RWPE2 (cell line): Measurements from ENCODE around the gene TACC2.

ENCODE experiments used
- ATAC-seq: fragments of 200-7000 bp; cut with Tn5 transposase; 3 replicates; pipeline ENCODE4 v1.9.1; 2021; ENCODE audit warnings: low read depth
- DNase-seq: peaks from one replicate; pipeline ENCODE4 v3.0.0-alpha.2; 2020; ENCODE audit warnings: low spot score
- H3K27ac ChIP-seq: fragments of 450-650 bp; 2 replicates; pipeline ENCODE4 v1.5.1; 2017; ENCODE audit warnings: mild to moderate bottlenecking; ENCODE audit not compliant: poor library complexity, severe bottlenecking
- H3K27me3 ChIP-seq: fragments of 250-450 bp; sonication (Bioruptor Pico); 2 replicates; pipeline ENCODE4 v1.5.1; 2021; ENCODE audit warnings: mild to moderate bottlenecking, moderate library complexity; ENCODE audit not compliant: insufficient read depth, poor library complexity, severe bottlenecking
- H3K36me3 ChIP-seq: fragments of 250-450 bp; sonication (Bioruptor Pico); 2 replicates; pipeline ENCODE4 v1.5.1; 2020; ENCODE audit warnings: low read depth, mild to moderate bottlenecking, moderate library complexity
- H3K4me1 ChIP-seq: fragments of 250-450 bp; sonication (Bioruptor Pico); 2 replicates; pipeline ENCODE4 v1.5.1; 2021; ENCODE audit warnings: mild to moderate bottlenecking, moderate library complexity; ENCODE audit not compliant: insufficient read depth, poor library complexity, severe bottlenecking
- H3K4me3 ChIP-seq: fragments of 250-450 bp; sonication (Bioruptor Pico); 2 replicates; pipeline ENCODE4 v1.5.1; 2021; ENCODE audit warnings: mild to moderate bottlenecking, moderate library complexity; ENCODE audit not compliant: severe bottlenecking
- H3K9me3 ChIP-seq: fragments of 250-450 bp; sonication (Bioruptor Pico); 2 replicates; pipeline ENCODE4 v1.5.1; 2021; ENCODE audit warnings: mild to moderate bottlenecking, moderate library complexity; ENCODE audit not compliant: severe bottlenecking
- CTCF ChIP-seq: fragments of 450-650 bp; IDR thresholded peaks from one replicate; pipeline ENCODE4 v1.5.1; 2017; ENCODE audit warnings: mild to moderate bottlenecking, moderate library complexity; ENCODE audit not compliant: poor library complexity, severe bottlenecking

TACC2 gene

GRCh38 chr10:122299423-122300075 lies 310.6 kb downstream of the TACC2 start:
- no peak for TF ChIP-seq CTCF
- Histone ChIP-seq H3K36me3 (no peaks in the 10 kb centered on the region), H3K27me3 (no peaks in the 10 kb centered on the region), H3K4me3 (no peak overlapping the region), H3K27ac (no peak overlapping the region), H3K9me3 (no peaks in the 10 kb centered on the region), H3K4me1 (peaks cover 11% of the 10 kb centered on the region)
- ATAC-seq (no peak), DNase-seq (no peak)

DNA sequence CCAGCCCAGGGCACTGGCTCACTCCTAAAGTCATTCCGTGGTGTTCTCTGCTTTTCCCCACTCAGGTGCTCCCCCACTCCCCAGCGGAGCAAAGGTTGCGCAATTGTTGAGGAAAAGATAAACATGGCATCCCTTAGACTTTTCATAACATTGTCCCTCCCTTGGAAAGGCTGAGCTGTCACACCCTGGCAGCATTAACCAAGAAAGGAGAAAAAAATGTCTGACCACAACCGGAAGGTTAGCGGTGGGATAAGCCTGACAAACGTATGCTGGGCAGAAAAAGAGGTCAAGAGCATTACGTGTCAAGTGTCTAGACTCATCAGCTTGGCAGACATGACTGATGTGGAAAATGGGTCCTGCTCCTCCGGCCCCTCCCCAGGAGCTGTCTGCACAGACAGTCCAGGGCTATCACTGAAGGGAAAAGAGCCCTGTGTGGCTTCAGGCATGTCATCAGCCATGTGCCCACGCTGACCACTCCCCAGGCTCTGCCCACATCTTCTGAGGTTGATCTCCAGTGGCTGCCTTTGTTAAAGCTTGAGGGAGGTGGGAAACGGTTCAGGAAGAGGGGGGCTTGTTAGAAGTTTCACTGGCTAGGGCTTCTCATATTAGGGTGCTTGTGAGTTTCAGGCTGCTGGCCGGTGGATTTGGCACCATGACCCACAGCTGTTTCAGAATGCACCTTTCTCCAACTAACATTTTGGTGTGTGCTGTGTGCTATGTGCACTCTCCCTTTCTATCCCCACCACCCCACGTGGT lies 312.3 kb downstream of the TACC2 start:
- DNase-seq (no peak), ATAC-seq (peak; percentile 14; the same call in 2 of the 3 replicates)
- no peak for TF ChIP-seq CTCF
- Histone ChIP-seq H3K27ac (no peak overlapping the region), H3K27me3 (no peaks in the 10 kb centered on the region), H3K4me3 (no peak overlapping the region), H3K4me1 (peaks cover 3% of the 10 kb centered on the region), H3K36me3 (no peaks in the 10 kb centered on the region), H3K9me3 (no peaks in the 10 kb centered on the region)

GRCh38 chr10:122301811-122302115 lies 312.8 kb downstream of the TACC2 start:
- no peak overlapping the region for H3K27ac ChIP-seq
- no peak for ATAC-seq
- no peak for TF ChIP-seq CTCF

DNA sequence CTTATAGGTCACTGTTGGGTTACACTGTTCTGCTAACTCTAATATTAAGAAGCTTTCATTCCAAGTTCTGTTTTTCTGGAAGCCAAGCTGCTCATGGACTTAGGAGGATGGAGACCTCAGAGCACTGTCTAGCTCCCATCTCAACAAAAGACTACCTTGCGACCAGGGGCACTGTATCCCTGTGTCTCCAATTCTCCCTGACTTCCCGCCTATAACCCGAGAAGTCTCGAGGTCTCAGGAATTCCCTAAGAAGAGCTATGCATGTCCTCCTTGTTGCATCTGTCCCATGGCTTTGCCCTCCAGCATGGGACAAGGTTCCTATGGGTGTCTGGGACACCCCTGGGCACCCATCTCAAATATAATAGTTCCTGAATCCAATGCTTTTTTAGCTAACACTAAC lies 313.4 kb downstream of the TACC2 start:
- H3K27ac ChIP-seq: no peak overlapping the region
- no peak for TF ChIP-seq CTCF
- no peak overlapping the region for H3K4me3 ChIP-seq
- peaks cover 8% of the 10 kb centered on the region for H3K4me1 ChIP-seq
- H3K36me3 ChIP-seq: no peaks in the 10 kb centered on the region
- H3K27me3 ChIP-seq: no peaks in the 10 kb centered on the region
- ATAC-seq: no peak
- no peaks in the 10 kb centered on the region for H3K9me3 ChIP-seq
- no peak for DNase-seq

More at GRCh38 chr10:122301811-122302115, 312.8 kb downstream of the TACC2 start:
- Histone ChIP-seq H3K9me3 (no peaks in the 10 kb centered on the region), H3K4me1 (peaks cover 3% of the 10 kb centered on the region), H3K36me3 (no peaks in the 10 kb centered on the region), H3K4me3 (no peak overlapping the region), H3K27me3 (no peaks in the 10 kb centered on the region)
- no peak for DNase-seq
